Measurements from ENCODE around the gene PTPRT.

The PTPRT gene

DNA sequence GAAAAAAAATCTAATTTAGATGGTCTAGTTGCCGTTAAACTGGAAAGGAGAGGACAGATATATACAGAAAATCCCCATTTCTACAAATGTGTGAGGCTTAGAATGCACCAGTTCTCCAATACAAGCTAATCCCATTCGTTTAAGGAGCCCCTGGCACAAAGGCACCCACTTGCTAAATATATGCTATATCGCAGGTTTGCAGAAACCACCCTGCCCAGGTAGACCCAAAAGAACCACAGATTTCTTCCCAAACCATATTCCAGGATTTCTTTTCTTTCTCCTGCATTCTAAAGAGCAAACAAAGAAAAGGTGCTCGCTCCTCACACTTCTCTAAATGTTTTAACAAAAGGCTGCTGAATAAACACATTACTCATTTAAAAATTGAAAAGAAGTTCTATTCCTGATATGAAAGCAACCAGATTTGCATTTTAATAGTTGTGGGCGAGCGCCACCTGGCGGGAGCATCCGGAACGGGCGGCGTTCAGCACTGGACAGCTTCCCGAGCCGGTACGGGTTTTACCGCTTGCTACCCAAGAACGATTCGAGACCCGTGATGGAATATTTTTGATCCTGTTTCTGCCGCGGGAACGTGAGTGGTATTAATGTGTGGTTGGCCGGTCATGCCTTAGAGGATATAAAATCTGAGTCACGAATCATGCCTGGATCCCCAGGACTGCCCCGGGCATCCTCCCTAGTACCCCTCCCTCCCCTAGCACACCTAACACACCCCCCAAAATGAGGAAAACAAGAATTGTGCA, 2.1 kb downstream of the PTPRT start:
- peaks cover 52% of the 10 kb centered on the region for H3K27me3 ChIP-seq (ENCODE audit: control insufficient read depth, insufficient read depth, low read length)

DNA sequence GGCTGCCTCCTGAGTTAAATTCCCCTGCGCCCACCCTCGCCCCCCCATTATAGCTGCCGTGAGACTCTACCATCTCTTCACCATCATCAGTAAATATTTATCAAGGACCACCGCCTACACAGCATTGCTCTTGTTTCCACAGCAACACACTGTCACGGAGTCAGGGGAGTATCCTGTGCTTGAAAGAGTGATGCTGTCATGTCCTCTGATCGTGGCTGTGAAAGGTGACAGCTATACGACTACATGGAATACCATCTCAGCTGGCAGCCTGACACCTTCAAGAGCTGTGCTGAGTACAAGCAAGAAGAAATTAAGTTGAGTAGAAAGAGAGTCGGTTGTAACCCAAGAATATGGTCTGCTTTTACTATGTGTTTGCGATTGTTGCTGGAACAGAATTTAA, 3.4 kb downstream of the PTPRT start:
- Histone ChIP-seq H3K4me3 (ENCODE audit: low read depth, low read length) (no peak overlapping the region), H3K36me3 (ENCODE audit: control insufficient read depth, insufficient read depth, low read length) (no peaks in the 10 kb centered on the region)

More for the DNA sequence above, 2.1 kb downstream of the PTPRT start:
- Histone ChIP-seq H3K4me1 (ENCODE audit: control insufficient read depth, insufficient read depth, low read length) (peaks cover 11% of the 10 kb centered on the region), H3K9ac (ENCODE audit: low read depth, low read length) (no peak overlapping the region), H3K9me3 (ENCODE audit: control insufficient read depth, insufficient read depth, low read length) (no peaks in the 10 kb centered on the region), H3K36me3 (ENCODE audit: control insufficient read depth, insufficient read depth, low read length) (no peaks in the 10 kb centered on the region), H3K4me3 (ENCODE audit: low read depth, low read length) (peak overlapping the region; percentile 70), H3K27ac (ENCODE audit: low read depth, low read length) (no peak overlapping the region)

DNA sequence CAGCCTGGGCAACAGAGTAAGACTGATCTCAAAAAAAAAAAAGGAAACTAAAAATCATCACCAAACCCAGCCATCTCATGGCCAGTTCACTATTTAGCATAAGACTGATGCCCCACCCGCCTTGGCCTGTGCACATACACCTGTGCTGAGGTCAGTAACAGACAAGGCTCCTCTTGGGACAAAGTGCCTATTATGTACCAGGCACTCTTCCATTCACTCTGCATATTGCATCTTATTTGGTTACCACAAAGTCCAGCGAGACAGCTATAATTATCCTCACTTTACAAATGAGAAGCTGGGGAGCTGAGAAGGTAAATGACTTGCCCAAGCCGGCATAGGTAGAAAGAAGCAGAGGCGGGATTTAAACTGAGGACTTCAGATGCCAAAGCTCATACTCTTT, 3.8 kb downstream of the PTPRT start:
- Histone ChIP-seq H3K4me3 (ENCODE audit: low read depth, low read length) (no peak overlapping the region), H3K27ac (ENCODE audit: low read depth, low read length) (no peak overlapping the region), H3K36me3 (ENCODE audit: control insufficient read depth, insufficient read depth, low read length) (no peaks in the 10 kb centered on the region), H3K9me3 (ENCODE audit: control insufficient read depth, insufficient read depth, low read length) (no peaks in the 10 kb centered on the region), H3K9ac (ENCODE audit: low read depth, low read length) (no peak overlapping the region), H3K4me1 (ENCODE audit: control insufficient read depth, insufficient read depth, low read length) (peaks cover 11% of the 10 kb centered on the region), H3K27me3 (ENCODE audit: control insufficient read depth, insufficient read depth, low read length) (peaks cover 36% of the 10 kb centered on the region)

More for the DNA sequence above, 3.4 kb downstream of the PTPRT start:
- Histone ChIP-seq H3K9me3 (ENCODE audit: control insufficient read depth, insufficient read depth, low read length) (no peaks in the 10 kb centered on the region), H3K27ac (ENCODE audit: low read depth, low read length) (no peak overlapping the region), H3K27me3 (ENCODE audit: control insufficient read depth, insufficient read depth, low read length) (peaks cover 41% of the 10 kb centered on the region), H3K9ac (ENCODE audit: low read depth, low read length) (no peak overlapping the region), H3K4me1 (ENCODE audit: control insufficient read depth, insufficient read depth, low read length) (peaks cover 11% of the 10 kb centered on the region)

DNA sequence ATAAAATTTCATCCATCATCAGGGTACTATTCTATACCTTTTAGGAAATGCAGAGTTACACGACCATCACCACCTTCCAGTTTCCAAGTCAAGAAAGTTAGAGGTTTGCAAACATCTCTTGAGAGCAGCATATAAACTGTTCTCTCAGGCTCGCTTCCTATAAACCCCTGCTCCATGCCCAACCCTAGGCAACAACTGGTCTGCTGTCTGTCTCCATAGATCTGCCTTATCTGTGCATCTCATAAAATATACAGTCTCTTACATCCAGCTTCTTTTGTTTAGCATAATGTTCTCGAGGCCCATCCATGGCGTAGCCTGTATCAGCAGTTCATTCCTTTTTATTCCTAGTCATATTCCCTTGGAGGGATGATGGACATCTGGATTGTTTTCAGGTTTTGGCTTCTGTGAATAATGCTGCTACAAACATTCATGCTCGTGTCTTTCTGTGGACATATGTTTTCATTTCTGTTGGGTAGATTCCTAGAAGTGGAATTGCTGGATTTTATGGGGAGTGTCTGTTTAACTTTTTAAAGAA, 6.1 kb downstream of the PTPRT start:
- Histone ChIP-seq H3K4me3 (ENCODE audit: low read depth, low read length) (no peak overlapping the region), H3K36me3 (ENCODE audit: control insufficient read depth, insufficient read depth, low read length) (no peaks in the 10 kb centered on the region), H3K4me1 (ENCODE audit: control insufficient read depth, insufficient read depth, low read length) (peaks cover 11% of the 10 kb centered on the region), H3K27me3 (ENCODE audit: control insufficient read depth, insufficient read depth, low read length) (peaks cover 16% of the 10 kb centered on the region), H3K9ac (ENCODE audit: low read depth, low read length) (no peak overlapping the region), H3K9me3 (ENCODE audit: control insufficient read depth, insufficient read depth, low read length) (no peaks in the 10 kb centered on the region), H3K27ac (ENCODE audit: low read depth, low read length) (no peak overlapping the region)

DNA sequence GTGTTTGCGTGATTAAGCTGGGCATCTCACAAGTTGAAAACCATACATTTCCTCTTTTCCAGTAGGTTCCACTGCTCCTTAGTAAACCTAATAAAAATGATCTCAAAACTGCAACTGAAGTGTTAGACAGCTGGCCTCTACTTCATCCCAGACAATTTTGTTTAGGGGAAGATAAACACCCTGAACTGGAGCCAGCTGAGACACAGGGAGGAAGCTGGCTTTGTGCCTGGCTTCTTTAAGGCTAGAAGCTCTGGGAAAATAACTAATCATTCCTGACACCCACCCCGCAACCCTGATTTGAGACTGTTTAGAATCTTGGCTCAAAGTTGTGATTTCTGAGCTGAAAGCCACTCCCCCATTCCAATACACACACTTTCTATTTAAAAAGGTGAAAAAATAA, 11.6 kb downstream of the PTPRT start:
- no peak overlapping the region for H3K4me3 ChIP-seq (ENCODE audit: low read depth, low read length)
- no peak overlapping the region for H3K9ac ChIP-seq (ENCODE audit: low read depth, low read length)
- no peak overlapping the region for H3K27ac ChIP-seq (ENCODE audit: low read depth, low read length)
- H3K27me3 ChIP-seq (ENCODE audit: control insufficient read depth, insufficient read depth, low read length): no peaks in the 10 kb centered on the region
- H3K9me3 ChIP-seq (ENCODE audit: control insufficient read depth, insufficient read depth, low read length): no peaks in the 10 kb centered on the region
- no peaks in the 10 kb centered on the region for H3K36me3 ChIP-seq (ENCODE audit: control insufficient read depth, insufficient read depth, low read length)
- no peaks in the 10 kb centered on the region for H3K4me1 ChIP-seq (ENCODE audit: control insufficient read depth, insufficient read depth, low read length)

DNA sequence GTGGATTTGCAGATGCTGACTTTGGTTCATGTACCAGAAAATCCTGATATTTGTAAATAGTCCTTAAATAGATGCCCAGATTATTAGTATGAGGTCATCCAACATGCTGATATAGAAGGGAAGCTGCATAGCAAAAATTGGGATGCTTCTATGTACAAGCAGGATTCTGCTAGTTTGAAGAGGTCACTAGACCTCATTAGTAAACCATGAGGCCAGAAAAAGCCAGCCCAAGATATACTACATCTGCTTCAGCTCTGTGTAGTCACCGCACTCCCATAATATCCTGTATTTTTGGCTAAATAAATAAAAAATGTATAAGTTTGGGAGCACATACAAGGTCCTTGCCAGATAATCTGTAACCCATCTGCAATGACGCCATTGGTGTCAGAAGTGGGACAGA, 13.0 kb downstream of the PTPRT start:
- Histone ChIP-seq H3K27me3 (ENCODE audit: control insufficient read depth, insufficient read depth, low read length) (no peaks in the 10 kb centered on the region), H3K36me3 (ENCODE audit: control insufficient read depth, insufficient read depth, low read length) (no peaks in the 10 kb centered on the region), H3K4me1 (ENCODE audit: control insufficient read depth, insufficient read depth, low read length) (no peaks in the 10 kb centered on the region), H3K9me3 (ENCODE audit: control insufficient read depth, insufficient read depth, low read length) (no peaks in the 10 kb centered on the region), H3K4me3 (ENCODE audit: low read depth, low read length) (no peak overlapping the region), H3K9ac (ENCODE audit: low read depth, low read length) (no peak overlapping the region), H3K27ac (ENCODE audit: low read depth, low read length) (no peak overlapping the region)

DNA sequence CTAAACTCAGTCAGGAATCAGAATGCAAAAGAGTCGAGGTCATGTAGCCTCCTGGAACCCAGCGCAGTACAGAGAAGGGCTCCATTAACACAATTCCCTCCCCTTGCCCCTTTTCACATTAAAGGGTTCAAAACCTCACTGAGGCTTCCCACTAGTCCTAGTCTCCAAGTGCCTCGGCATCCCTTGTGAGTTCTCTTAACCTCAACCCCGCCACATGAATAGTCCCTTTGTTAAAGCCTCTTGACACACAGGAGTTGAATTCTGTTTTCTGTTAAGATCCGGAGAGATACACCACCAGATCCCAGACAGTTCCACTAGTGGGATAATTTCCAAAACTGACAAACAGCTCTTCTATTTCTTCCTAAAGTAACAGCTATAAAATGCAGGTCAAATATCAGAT, 17.8 kb downstream of the PTPRT start:
- H3K9ac ChIP-seq (ENCODE audit: low read depth, low read length): no peak overlapping the region
- no peaks in the 10 kb centered on the region for H3K36me3 ChIP-seq (ENCODE audit: control insufficient read depth, insufficient read depth, low read length)
- no peak overlapping the region for H3K27ac ChIP-seq (ENCODE audit: low read depth, low read length)
- H3K9me3 ChIP-seq (ENCODE audit: control insufficient read depth, insufficient read depth, low read length): no peaks in the 10 kb centered on the region
- no peaks in the 10 kb centered on the region for H3K27me3 ChIP-seq (ENCODE audit: control insufficient read depth, insufficient read depth, low read length)
- H3K4me1 ChIP-seq (ENCODE audit: control insufficient read depth, insufficient read depth, low read length): no peaks in the 10 kb centered on the region
- H3K4me3 ChIP-seq (ENCODE audit: low read depth, low read length): no peak overlapping the region

DNA sequence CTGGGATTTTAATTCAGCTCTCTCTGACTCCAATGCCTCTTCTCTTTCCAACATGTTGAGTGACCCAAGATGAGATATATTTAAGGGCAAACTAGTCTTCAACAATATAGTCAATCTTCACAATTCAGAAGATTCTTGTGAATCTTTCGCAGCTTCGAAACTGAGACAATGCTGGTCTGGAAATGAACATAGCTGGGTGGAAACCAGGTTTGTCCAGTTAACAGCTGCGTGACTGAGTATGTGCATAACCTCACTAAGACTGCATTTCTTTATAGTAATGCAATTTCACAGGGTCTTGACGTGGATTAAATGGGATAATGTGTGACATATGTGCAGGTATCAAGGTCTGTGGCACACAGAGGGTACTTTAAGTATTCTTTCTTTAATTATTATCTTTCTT, 18.9 kb downstream of the PTPRT start:
- Histone ChIP-seq H3K27me3 (ENCODE audit: control insufficient read depth, insufficient read depth, low read length) (no peaks in the 10 kb centered on the region), H3K9ac (ENCODE audit: low read depth, low read length) (no peak overlapping the region), H3K4me1 (ENCODE audit: control insufficient read depth, insufficient read depth, low read length) (no peaks in the 10 kb centered on the region), H3K4me3 (ENCODE audit: low read depth, low read length) (no peak overlapping the region), H3K9me3 (ENCODE audit: control insufficient read depth, insufficient read depth, low read length) (no peaks in the 10 kb centered on the region), H3K36me3 (ENCODE audit: control insufficient read depth, insufficient read depth, low read length) (no peaks in the 10 kb centered on the region), H3K27ac (ENCODE audit: low read depth, low read length) (no peak overlapping the region)

DNA sequence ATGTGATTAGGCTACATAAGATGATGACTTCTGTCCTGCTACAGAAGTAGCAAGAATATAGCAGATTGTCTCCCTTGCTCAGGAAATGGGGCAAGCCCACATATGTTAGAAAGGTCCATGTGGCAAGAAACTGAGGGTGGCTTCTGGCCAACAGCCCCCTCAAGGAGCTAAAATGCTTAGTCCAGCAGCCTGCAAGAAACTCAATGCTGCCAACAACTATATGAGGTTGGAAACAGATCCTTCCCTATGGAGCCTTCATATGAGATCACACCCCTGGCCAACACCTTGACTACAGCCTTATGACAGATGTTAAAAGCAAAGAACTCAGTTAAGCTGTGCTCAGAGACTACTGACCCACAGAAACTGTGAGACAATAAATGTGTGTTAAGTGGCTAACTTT, 22.1 kb downstream of the PTPRT start:
- Histone ChIP-seq H3K36me3 (ENCODE audit: control insufficient read depth, insufficient read depth, low read length) (no peaks in the 10 kb centered on the region), H3K27me3 (ENCODE audit: control insufficient read depth, insufficient read depth, low read length) (no peaks in the 10 kb centered on the region), H3K4me1 (ENCODE audit: control insufficient read depth, insufficient read depth, low read length) (no peaks in the 10 kb centered on the region), H3K9me3 (ENCODE audit: control insufficient read depth, insufficient read depth, low read length) (no peaks in the 10 kb centered on the region), H3K9ac (ENCODE audit: low read depth, low read length) (no peak overlapping the region), H3K4me3 (ENCODE audit: low read depth, low read length) (no peak overlapping the region), H3K27ac (ENCODE audit: low read depth, low read length) (no peak overlapping the region)

DNA sequence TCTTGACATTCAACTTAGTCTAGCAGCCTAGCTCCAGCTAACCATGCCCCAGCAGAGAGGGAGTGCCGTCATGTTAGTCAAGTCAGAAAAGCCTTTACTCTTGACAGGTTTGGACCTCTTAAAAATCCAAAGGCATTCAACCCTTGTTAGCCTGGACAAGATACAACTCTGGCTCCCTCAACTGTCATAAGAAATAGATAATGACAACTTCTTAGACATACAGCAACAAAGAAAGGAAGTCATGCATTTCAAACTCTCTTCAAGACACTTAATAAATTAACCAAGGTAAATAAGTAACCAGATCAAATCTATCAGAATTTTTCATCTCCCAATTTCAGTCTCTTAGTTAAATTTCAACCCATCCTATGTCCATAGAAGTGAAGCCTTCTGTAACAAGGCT, 22.7 kb downstream of the PTPRT start:
- H3K4me3 ChIP-seq (ENCODE audit: low read depth, low read length): no peak overlapping the region
- H3K27me3 ChIP-seq (ENCODE audit: control insufficient read depth, insufficient read depth, low read length): no peaks in the 10 kb centered on the region
- H3K9me3 ChIP-seq (ENCODE audit: control insufficient read depth, insufficient read depth, low read length): no peaks in the 10 kb centered on the region
- no peaks in the 10 kb centered on the region for H3K36me3 ChIP-seq (ENCODE audit: control insufficient read depth, insufficient read depth, low read length)
- no peak overlapping the region for H3K27ac ChIP-seq (ENCODE audit: low read depth, low read length)
- H3K9ac ChIP-seq (ENCODE audit: low read depth, low read length): no peak overlapping the region
- no peaks in the 10 kb centered on the region for H3K4me1 ChIP-seq (ENCODE audit: control insufficient read depth, insufficient read depth, low read length)

DNA sequence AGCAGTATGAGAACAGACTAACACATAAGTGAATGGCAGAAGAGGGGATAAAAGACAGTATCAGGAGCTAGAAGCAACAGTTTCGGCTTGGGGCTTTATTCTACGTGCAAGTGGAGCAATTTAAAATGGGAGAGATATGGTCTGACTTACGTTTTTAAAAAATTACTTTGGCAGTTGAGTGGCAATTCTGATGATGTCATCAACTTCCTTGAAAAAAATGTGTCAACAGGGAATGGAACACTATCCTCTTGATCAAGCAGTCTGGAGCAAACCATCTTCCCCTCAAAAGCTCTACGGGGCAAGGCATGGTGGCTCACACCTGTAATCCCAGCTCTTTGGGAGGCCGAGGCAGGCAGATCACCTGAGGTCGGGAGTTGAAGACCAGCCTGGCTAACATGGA, 24.1 kb downstream of the PTPRT start:
- Histone ChIP-seq H3K9me3 (ENCODE audit: control insufficient read depth, insufficient read depth, low read length) (no peaks in the 10 kb centered on the region), H3K4me1 (ENCODE audit: control insufficient read depth, insufficient read depth, low read length) (no peaks in the 10 kb centered on the region), H3K9ac (ENCODE audit: low read depth, low read length) (no peak overlapping the region), H3K27ac (ENCODE audit: low read depth, low read length) (no peak overlapping the region), H3K4me3 (ENCODE audit: low read depth, low read length) (no peak overlapping the region), H3K36me3 (ENCODE audit: control insufficient read depth, insufficient read depth, low read length) (no peaks in the 10 kb centered on the region), H3K27me3 (ENCODE audit: control insufficient read depth, insufficient read depth, low read length) (no peaks in the 10 kb centered on the region)

Measured in HUES48 (cell line).